KOPT-K1 (cell line): Measurements from ENCODE around the gene RAET1E.
"Not testable (repeated sequence)": the region's sequence is repeated elsewhere in the genome, so short reads cannot be mapped to it uniquely, and the experiment has no call there.

Source experiments
- H3K27ac ChIP-seq: fragments of 200-600 bp; sonication (generic); 2 replicates; pipeline ENCODE4 v1.5.1; 2016; ENCODE audit warnings: antibody characterized with exemption, mild to moderate bottlenecking, low read depth, low read length; ENCODE audit not compliant: poor library complexity, severe bottlenecking
- H3K36me3 ChIP-seq: fragments of 200-600 bp; sonication (generic); 2 replicates; pipeline ENCODE4 v1.5.1; 2017; ENCODE audit warnings: antibody characterized with exemption, mild to moderate bottlenecking, low read length, moderate library complexity; ENCODE audit not compliant: insufficient read depth
- H3K9me3 ChIP-seq: fragments of 200-600 bp; sonication (generic); 2 replicates; pipeline ENCODE4 v1.5.1; 2017; ENCODE audit warnings: antibody characterized with exemption, low read length, mild to moderate bottlenecking; ENCODE audit not compliant: insufficient read depth, poor library complexity, severe bottlenecking

Gene RAET1E

DNA sequence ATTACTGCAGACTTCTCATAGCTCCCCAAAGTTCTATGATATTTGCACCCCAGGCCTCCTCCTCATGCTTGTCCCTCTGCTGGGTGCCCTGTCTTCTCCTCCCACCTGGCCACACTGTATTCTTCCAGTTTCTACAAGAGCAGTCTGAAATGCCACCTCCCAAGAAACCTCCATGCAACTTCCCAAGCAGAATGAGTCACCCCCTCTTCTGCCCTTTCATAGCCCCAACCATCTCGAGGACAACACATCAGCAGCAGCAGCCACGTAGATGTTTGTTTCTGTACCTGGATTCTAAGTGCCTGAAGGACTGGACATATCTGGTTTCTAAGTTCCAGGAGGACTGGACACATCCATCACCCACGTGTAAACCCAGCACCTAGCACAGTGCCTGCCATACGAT, 37.3 kb upstream of the RAET1E start:
- Histone ChIP-seq H3K36me3 (no peaks in the 10 kb centered on the region), H3K27ac (no peak overlapping the region), H3K9me3 (no peaks in the 10 kb centered on the region)

DNA sequence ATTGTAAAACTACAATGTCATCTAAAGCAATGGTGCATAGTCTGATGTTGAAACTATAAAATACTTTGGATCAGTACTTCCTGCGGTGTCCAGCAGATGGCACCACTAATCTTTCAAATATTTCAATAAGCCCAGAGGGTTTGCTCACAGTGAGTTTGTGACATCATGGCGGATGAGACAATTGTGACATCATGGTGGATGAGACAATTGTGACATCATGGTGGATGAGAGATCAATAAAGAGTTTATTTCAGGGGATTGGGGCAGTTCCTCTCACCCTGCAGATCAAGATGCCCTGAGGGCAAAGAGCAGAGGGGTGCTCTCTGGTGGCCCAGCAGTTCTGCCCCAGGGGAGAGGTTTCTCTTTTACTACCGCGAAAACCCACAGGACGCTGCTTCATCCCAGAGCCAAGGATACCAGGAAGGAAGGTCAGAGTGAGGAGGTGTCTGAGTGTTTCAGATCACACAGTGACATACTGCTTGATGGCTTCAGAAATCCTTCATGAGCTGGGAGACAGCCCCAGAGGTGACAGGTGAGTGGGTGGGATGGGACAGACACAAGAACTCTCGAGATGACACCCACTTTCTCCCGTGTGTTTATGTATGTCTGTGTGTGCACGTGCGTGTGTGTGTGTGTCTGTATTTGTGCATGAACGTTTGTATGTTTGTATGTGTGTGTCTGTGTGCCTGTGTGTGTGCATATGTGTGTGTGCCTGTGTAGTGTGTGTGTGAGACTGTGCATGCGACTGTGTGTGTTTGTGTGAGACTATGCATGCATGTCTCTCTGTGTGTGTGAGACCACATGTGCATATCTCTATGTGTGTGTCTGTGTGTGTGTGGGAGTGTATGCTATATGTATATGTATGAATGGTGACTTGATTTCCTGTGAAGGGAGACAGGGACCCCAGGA, 36.6 kb upstream of the RAET1E start:
- Histone ChIP-seq H3K9me3 (no peaks in the 10 kb centered on the region), H3K36me3 (no peaks in the 10 kb centered on the region), H3K27ac (no peak overlapping the region)

DNA sequence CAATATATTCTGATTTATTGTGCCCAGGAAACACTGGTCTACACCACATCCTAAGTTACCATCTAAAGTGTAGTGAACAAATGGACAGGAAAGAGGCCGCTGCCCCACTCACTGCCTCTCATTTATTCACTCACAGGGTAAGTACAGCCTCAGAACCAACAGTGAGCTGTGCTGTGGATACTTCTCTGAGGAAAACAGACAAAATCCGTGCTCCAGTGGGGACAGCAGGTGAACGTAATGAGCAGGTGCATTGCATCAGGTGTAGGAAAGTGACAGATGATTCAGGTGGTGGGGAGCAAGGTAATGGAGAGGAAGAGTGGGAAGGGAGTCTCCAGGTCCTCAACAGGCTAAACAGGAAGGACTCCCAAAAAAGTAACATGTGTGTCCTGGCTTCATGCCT, 35.5 kb upstream of the RAET1E start:
- Histone ChIP-seq H3K9me3 (no peaks in the 10 kb centered on the region), H3K36me3 (no peaks in the 10 kb centered on the region), H3K27ac (no peak overlapping the region)

DNA sequence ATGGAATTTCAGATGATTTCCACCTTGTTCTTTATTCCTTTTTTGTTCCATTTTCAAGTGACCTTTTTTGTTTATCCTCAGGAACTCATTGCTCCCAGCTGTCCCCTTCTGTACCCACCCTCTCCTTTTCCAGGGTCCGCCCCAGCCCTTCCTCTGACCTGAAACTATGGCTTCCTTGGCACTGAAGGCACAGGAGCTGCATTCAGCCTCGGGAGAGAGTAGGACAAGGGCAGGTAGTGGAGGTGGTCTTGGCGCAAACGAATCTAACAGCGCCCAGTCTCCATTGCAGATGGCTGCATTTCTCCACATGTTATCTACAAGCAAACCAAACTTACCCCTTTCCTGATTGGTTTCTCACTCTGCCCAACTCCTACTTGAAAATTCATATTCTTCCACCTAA, 35.1 kb upstream of the RAET1E start:
- no peak overlapping the region for H3K27ac ChIP-seq
- no peaks in the 10 kb centered on the region for H3K36me3 ChIP-seq
- no peaks in the 10 kb centered on the region for H3K9me3 ChIP-seq

DNA sequence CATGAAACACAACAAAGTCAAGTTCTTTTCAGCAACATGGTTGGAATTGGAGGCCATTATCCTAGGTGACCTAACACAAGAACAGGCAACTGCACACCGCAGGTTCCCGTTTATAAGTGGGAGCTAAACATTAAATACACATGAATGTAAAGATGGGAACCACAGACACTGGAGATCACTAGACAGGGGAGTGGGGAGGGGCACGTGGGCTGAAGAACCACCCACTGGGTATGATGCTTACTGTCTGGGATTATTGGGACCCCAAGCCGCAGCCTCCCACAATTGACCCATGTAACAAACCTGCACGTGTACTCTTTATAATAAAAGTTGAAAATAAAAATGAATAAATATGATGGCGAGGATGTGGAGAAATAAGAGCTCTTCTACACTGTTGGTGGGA, 33.6 kb upstream of the RAET1E start:
- Histone ChIP-seq H3K27ac (no peak overlapping the region), H3K9me3 (no peaks in the 10 kb centered on the region), H3K36me3 (no peaks in the 10 kb centered on the region)

DNA sequence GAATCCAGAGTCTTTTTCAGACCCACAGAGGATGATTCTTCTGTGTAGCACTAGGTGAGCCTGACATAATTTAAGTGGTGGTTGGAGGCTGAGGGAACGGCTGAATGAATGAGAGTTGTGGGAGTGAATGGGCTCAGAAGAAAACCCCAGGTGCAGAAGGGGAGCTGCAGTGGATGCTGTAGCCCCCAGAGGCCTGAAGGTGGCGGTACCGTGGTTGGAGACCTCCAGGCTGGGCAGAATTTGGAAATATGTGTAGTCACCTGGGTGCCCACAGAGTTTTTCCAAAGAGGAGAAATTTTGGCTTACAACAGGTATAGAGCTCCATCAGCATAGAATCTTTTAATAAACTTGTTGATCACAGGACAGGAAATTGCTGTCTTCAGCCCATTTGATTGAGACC, 31.5 kb upstream of the RAET1E start:
- H3K36me3 ChIP-seq = no peaks in the 10 kb centered on the region
- no peaks in the 10 kb centered on the region for H3K9me3 ChIP-seq
- H3K27ac ChIP-seq = no peak overlapping the region

DNA sequence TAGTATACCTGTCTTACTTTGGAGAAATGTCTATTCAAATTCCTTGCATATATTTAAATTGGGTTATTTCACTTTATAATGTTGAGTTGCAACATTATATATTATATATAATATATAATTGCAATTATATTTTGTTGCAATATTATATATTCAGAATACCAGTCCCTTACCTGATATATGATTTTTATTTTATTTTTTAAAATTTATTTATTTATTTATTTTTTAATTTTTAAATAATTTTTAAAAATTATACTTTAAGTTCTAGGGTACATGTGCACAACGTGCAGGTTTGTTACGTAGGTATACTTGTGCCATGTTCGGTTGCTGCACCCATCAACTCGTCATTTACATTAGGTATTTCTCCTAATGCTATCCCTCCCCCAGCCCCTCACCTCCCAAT, 29.1 kb upstream of the RAET1E start:
- not testable (repeated sequence) for H3K36me3 ChIP-seq, H3K9me3 ChIP-seq, H3K27ac ChIP-seq

DNA sequence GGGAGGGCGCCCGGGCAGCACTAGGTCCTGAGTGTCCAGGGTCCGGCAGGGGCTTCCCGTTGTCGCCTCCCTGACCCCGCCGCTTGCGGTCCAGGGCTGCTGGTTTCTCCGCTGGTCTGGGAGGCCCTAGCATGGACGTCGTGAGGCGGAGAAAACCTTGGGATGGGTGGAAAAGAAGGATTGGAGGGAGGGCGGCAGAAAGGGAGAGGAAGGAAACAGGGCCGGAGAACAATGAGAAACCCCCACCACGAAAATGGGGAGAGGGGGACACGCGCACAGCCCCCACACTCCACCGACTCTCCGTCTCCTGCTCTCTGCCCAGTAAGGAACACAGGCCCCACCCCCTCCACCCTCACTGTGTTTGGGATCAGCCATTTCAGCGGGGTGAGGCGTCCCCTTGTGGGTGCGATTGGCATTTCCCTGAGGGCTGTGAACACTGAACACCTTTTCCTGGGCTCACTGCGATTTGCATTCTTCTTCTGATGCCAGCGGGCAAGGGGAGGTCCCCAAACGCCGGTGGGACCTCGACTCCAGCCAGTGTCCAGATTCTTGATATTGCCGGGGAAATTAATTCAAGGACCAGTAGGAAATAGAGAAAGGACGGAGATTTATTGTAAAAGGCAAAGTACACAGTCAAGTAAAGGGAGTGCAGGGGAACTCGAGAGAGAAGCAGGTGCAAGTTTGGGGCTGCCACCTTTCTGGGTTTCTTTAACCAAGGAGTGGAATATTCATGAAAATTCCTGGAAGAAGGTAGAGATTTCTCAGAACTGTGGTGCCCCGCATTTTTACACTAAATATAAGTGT, 28.3 kb upstream of the RAET1E start:
- Histone ChIP-seq H3K36me3 (no peaks in the 10 kb centered on the region), H3K27ac (no peak overlapping the region), H3K9me3 (no peaks in the 10 kb centered on the region)

DNA sequence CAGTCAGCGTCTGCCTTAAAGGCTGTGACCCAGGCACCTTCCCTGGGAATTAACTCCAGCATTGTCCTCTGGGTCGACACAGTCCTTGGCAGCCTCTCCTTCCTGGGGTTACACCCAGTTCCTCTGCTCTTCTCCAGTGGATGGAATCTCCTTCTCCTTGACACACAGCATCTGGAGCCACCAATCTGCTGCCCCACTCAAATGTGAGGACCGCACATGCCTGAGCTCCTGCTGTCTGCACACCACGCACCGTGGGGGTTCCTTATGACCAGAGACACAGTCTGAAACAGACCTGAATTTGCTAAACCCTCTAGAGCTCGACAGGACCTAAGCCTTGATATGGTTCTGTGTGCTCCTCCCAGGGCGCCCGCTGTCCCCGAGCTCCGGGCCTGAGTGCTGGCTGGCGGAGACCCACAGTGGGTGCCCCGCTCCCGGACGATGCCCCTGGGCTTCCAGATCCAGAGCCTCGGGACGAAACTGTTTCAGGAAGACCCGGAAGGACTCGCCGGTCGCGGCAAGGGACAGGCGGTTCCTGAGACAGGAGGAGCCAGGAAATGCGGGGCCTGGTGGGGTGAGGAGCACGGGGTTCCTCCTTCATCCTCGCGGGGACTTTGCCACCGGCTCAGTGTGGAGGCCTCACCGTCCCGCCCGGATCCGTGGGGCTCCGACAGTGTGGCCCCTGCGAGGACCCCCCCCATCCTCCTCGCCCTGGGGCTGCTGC, 27.5 kb upstream of the RAET1E start:
- Histone ChIP-seq H3K36me3 (no peaks in the 10 kb centered on the region), H3K27ac (no peak overlapping the region), H3K9me3 (no peaks in the 10 kb centered on the region)

DNA sequence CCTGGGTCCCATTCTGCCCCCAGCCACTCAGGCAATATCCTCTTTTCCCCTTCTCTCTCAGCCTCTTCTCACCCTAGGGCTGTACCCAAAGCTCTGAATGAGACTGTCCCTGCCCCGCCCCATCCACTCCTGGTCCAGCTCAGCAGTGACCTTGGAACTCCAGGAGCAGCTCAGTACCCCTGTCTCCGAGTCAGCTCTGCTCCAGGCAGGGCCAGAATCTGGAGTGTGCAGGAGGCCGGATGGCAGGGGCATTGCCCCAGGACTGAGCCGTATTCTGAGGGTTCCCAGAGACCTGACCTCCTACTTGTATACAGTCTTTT, 27.0 kb upstream of the RAET1E start:
- H3K27ac ChIP-seq = no peak overlapping the region
- H3K36me3 ChIP-seq = no peaks in the 10 kb centered on the region
- H3K9me3 ChIP-seq = no peaks in the 10 kb centered on the region

DNA sequence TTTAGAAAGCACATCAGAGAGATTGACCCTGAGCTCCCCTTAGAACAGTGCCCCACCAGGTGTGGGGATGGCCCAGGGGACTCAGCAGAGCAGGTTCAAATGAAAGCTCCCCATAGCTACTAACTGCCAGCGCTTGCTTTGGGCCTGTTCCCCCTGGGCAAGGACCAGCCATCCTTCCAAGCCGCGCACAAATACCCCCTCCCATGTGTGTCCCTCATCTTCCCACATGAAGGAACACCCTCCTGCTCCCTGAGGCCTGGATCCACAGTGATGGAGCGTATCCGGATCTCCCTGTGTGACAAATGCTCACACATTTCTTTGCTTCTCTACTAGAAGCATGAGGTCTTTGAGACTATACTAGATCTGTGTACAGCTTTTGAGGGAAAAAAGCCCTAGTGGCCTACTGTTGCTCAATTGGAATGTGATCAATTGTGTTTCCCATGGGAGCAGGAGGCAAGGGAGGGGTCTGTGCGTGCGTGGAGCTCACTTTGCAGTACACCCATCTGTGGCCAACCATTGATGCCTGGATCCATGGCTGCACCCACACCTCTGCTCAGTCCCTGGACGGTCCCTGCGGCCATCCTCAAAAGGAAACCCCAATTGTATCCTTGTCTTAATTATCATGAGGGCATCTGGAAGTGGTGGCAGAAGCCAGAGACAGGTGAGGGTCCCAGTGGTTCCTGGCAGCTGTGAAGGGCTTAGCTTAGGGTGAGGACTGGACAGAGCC, 26.5 kb upstream of the RAET1E start:
- no peaks in the 10 kb centered on the region for H3K36me3 ChIP-seq
- no peaks in the 10 kb centered on the region for H3K9me3 ChIP-seq
- H3K27ac ChIP-seq = no peak overlapping the region

DNA sequence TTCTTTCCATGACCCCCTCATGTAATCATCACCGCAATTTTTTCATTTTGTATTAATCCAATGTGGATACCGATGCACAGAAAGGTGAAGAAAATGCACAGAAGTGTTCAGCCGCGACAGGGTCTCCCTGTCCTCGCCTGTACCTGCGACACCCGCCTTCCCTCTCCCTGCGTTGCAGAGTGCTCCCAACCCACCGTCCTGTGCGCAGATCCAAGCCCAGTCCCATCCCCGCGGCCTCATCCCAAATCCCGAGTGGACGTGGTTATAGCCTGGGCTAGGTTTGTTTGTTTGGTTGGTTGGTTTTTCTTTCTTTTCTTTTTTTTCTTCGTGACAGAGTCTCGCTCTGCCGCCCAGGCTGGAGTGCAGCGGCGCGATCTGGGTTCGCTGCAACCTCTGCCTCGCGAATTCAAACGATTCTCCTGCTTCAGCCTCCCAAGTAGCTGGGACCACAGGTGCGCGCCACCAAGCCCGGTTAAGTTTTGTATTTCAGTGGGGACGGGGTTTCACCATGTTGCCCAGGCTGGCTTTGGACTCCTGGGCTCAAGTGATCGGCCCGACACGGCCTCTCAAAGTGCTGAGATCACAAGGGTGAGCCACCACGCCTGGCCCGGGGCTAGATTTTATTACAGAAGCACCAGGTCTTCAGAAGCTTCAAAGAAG, 25.5 kb upstream of the RAET1E start:
- Histone ChIP-seq H3K36me3 (no peaks in the 10 kb centered on the region), H3K27ac (no peak overlapping the region), H3K9me3 (no peaks in the 10 kb centered on the region)

DNA sequence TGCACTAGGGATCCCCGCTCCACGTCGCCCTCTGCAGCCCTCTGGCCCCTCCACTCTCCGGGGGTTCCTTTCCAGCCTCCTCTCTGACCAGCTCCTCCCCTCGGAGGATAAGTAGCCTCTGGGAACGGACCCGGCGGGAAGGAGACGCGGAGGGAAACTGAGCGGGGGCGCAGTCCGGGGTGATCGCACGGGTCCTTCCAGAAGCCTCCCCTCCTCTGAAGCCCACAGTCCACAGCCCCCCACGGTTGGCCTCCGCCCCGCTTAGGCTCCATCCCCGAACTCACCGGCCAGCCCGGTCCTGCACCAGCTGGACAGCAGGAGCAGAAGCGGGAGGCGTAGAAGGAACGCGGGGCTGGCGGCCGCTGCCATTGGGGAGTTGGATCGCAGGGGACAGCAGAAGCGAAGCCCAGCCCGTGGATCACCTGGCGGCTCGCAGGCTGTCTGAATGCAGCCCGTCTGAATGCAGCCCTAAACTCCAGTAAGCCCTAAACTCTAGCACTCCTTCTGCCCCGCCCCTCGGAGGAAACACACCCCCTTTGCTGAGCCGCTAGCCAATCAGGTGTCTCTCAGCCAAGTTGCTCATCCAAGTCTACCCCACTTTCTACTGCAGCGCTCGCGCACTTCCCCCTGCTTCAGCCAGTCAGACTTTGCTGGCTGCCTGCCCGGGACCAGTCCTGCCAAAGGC, 24.9 kb upstream of the RAET1E start, which contains the start of gene RAET1G:
TSS of gene RAET1G (minus strand) at position 480 of the 685 bp plus-strand sequence. CDS start at position 369, 111 bp downstream.
- H3K36me3 ChIP-seq = no peaks in the 10 kb centered on the region
- H3K9me3 ChIP-seq = no peaks in the 10 kb centered on the region
- H3K27ac ChIP-seq = no peak within 1 kb of the TSS

DNA sequence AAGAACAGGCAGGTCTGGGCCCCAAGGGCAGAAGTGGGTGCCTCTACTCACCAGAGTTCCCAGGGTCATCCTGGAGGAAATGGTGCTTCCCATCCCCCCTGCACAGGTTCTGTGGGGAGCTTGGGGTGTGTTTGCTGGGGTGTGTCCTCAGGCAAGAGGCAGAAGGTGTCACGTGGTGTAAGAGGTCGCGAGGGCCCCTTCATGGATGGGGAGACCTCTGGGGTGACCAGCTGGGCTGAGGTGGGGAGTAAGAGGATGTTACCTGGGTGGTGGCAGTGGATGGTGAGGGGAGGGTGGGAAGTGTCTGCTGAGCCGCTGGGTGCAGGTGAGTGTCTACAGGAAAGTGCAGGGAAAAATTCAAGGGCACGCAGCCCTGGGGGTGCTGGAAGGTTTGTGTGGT, 24.2 kb upstream of the RAET1E start:
- not testable (repeated sequence) for H3K27ac ChIP-seq, H3K9me3 ChIP-seq, H3K36me3 ChIP-seq
